ENCODE data around the gene SGTA.

SGTA gene

DNA sequence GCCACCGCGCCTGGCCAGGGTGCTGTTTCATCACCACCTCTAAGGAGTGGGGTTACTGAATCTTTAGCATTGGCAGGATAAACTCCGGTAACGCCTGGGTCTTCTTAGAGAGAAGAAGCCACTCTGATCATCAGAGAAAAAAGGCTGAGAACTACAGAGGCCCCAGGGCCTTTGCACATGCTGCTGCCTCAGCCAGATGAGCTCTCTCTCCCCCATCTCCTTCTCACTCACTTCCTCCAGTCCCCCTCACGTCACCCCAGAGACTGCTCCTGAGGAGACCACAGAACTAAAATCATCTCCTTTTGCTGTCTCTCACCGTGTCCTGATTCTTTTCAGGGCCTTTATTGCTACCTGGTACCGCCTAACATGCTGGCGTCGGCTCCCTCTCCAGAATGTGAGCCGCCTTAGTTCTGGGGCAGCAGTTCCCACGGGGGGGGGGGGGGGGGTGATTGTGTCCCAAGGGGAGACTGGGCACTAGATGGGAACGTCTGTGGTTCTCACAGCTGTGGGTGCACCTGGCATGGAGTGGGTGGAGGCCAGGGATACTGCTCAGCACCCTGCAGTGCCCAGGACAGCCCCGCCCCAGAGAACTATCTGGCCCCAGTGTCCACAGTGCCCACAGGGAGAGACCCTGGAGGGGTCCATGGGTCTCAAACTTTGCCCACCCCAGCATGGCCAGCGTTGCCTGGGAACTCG, 56.8 kb downstream of the SGTA start:
- ChIA-PET CTCF (interaction anchor here (0.7 to 1.9 kb wide), 2 partner anchors 23 to 24 kb away, joined by 3 to 5 read pairs; no protein-coding TSS in a partner anchor), POLR2A (no interaction called here)
- TF ChIP-seq SCRT1 (tag by site-specific recombination; IDR thresholded peaks at IDR 0.05; ENCODE audit: borderline replicate concordance) (no peak), MEIS1 (CRISPR knock-in tag; IDR thresholded peaks at IDR 0.05; ENCODE audit: borderline replicate concordance) (no peak), ZNF658 (tag by site-specific recombination; IDR thresholded peaks at IDR 0.05) (no peak), ZNF623 (tag by site-specific recombination; IDR thresholded peaks at IDR 0.05) (peak; percentile 97), ZNF311 (tag by site-specific recombination; IDR thresholded peaks at IDR 0.05; ENCODE audit: borderline replicate concordance) (no peak), ZNF433 (tag by site-specific recombination; IDR thresholded peaks at IDR 0.05; ENCODE audit: low read depth) (no peak)
- TF ChIP-seq, protein P1, sequence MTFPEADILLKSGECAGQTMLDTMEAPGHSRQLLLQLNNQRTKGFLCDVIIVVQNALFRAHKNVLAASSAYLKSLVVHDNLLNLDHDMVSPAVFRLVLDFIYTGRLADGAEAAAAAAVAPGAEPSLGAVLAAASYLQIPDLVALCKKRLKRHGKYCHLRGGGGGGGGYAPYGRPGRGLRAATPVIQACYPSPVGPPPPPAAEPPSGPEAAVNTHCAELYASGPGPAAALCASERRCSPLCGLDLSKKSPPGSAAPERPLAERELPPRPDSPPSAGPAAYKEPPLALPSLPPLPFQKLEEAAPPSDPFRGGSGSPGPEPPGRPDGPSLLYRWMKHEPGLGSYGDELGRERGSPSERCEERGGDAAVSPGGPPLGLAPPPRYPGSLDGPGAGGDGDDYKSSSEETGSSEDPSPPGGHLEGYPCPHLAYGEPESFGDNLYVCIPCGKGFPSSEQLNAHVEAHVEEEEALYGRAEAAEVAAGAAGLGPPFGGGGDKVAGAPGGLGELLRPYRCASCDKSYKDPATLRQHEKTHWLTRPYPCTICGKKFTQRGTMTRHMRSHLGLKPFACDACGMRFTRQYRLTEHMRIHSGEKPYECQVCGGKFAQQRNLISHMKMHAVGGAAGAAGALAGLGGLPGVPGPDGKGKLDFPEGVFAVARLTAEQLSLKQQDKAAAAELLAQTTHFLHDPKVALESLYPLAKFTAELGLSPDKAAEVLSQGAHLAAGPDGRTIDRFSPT (tag by site-specific recombination; IDR thresholded peaks at IDR 0.05) = 0 out of 2 replicates have a peak, but pooled peaks have one; percentile 11
- TF ChIP-seq, protein P2, sequence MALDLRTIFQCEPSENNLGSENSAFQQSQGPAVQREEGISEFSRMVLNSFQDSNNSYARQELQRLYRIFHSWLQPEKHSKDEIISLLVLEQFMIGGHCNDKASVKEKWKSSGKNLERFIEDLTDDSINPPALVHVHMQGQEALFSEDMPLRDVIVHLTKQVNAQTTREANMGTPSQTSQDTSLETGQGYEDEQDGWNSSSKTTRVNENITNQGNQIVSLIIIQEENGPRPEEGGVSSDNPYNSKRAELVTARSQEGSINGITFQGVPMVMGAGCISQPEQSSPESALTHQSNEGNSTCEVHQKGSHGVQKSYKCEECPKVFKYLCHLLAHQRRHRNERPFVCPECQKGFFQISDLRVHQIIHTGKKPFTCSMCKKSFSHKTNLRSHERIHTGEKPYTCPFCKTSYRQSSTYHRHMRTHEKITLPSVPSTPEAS (tag by site-specific recombination; IDR thresholded peaks at IDR 0.05) = no peak
- Histone ChIP-seq H3K9me3 (ENCODE audit: control insufficient read depth, insufficient read depth, low read depth, low read length) (no peaks in the 10 kb centered on the region), H3K36me3 (ENCODE audit: control insufficient read depth in 2 of 2, insufficient read depth in 1 of 2, low read length in 2 of 2) (no peaks in the 10 kb centered on the region), H3K27ac (ENCODE audit: extremely low read depth, low read depth, low read length) (no peak overlapping the region), H3K4me3 (ENCODE audit: low read depth, low read length) (no peak overlapping the region), H3K4me1 (ENCODE audit: control insufficient read depth, insufficient read depth, low read length) (no peaks in the 10 kb centered on the region)

DNA sequence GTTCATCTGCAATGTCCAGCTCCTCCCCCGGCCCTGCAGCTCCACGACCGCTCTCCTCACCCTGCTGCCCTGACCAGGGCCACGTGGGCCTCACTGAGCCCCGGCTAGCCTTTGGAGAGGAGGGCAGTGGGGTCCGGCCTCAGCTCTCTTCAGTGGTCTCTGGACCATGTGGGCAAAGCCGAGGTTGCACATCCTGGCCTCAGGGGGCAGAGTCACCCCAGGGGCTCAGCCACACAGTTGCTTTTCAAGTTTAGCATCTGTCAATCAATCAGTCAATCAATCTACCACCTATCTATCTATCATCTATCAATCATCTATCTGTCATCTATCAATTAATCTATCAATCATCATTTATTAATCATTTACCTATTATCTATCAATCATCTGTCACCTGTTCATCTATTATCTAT, 58.9 kb downstream of the SGTA start:
- Histone ChIP-seq H3K4me1 (ENCODE audit: control insufficient read depth, insufficient read depth, low read length) (no peaks in the 10 kb centered on the region), H3K36me3 (ENCODE audit: control insufficient read depth in 2 of 2, insufficient read depth in 1 of 2, low read length in 2 of 2) (no peaks in the 10 kb centered on the region), H3K4me3 (ENCODE audit: low read depth, low read length) (no peak overlapping the region), H3K27ac (ENCODE audit: extremely low read depth, low read depth, low read length) (no peak overlapping the region), H3K9me3 (ENCODE audit: control insufficient read depth, insufficient read depth, low read depth, low read length) (no peaks in the 10 kb centered on the region)
- CTCF ChIA-PET = interaction anchor here (0.6 to 1.2 kb wide), 2 partner anchors 76 to 164 kb away, joined by 3 to 6 read pairs; no protein-coding TSS in a partner anchor
- TF ChIP-seq ZNF37A (tag by site-specific recombination; IDR thresholded peaks at IDR 0.05) (no peak), ZNF747 (tag by site-specific recombination; IDR thresholded peaks at IDR 0.05) (no peak), ZNF146 (tag by site-specific recombination; IDR thresholded peaks at IDR 0.05) (no peak), ZNF394 (tag by site-specific recombination; IDR thresholded peaks at IDR 0.05; ENCODE audit: borderline replicate concordance) (no peak), ZFP37 (tag by site-specific recombination; IDR thresholded peaks at IDR 0.05) (no peak), ZXDB (tag by site-specific recombination; IDR thresholded peaks at IDR 0.05) (no peak), ZNF366 (tag by site-specific recombination; conservative IDR thresholded peaks at IDR 0.05) (no peak), ZNF600 (tag by site-specific recombination; IDR thresholded peaks at IDR 0.05) (0 out of 2 replicates have a peak, but pooled peaks have one; percentile 3), BCL11B (tag by site-specific recombination; IDR thresholded peaks at IDR 0.05; ENCODE audit: low read depth) (no peak), ZNF623 (tag by site-specific recombination; IDR thresholded peaks at IDR 0.05) (no peak)
- TF ChIP-seq, protein P3, sequence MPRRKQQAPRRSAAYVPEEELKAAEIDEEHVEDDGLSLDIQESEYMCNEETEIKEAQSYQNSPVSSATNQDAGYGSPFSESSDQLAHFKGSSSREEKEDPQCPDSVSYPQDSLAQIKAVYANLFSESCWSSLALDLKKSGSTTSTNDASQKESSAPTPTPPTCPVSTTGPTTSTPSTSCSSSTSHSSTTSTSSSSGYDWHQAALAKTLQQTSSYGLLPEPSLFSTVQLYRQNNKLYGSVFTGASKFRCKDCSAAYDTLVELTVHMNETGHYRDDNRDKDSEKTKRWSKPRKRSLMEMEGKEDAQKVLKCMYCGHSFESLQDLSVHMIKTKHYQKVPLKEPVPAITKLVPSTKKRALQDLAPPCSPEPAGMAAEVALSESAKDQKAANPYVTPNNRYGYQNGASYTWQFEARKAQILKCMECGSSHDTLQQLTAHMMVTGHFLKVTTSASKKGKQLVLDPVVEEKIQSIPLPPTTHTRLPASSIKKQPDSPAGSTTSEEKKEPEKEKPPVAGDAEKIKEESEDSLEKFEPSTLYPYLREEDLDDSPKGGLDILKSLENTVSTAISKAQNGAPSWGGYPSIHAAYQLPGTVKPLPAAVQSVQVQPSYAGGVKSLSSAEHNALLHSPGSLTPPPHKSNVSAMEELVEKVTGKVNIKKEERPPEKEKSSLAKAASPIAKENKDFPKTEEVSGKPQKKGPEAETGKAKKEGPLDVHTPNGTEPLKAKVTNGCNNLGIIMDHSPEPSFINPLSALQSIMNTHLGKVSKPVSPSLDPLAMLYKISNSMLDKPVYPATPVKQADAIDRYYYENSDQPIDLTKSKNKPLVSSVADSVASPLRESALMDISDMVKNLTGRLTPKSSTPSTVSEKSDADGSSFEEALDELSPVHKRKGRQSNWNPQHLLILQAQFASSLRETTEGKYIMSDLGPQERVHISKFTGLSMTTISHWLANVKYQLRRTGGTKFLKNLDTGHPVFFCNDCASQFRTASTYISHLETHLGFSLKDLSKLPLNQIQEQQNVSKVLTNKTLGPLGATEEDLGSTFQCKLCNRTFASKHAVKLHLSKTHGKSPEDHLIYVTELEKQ (tag by site-specific recombination; IDR thresholded peaks at IDR 0.05; ENCODE audit: borderline replicate concordance) = peak; percentile 78; the same call in 1 of the 2 replicates
- TF ChIP-seq, protein P4, sequence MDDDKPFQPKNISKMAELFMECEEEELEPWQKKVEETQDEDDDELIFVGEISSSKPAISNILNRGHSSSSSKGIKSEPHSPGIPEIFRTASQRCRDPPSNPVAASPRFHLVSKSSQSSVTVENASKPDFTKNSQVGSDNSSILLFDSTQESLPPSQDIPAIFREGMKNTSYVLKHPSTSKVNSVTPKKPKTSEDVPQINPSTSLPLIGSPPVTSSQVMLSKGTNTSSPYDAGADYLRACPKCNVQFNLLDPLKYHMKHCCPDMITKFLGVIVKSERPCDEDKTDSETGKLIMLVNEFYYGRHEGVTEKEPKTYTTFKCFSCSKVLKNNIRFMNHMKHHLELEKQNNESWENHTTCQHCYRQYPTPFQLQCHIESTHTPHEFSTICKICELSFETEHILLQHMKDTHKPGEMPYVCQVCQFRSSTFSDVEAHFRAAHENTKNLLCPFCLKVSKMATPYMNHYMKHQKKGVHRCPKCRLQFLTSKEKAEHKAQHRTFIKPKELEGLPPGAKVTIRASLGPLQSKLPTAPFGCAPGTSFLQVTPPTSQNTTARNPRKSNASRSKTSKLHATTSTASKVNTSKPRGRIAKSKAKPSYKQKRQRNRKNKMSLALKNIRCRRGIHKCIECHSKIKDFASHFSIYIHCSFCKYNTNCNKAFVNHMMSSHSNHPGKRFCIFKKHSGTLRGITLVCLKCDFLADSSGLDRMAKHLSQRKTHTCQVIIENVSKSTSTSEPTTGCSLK (tag by site-specific recombination; IDR thresholded peaks at IDR 0.05) = no peak
- POLR2A ChIA-PET = no interaction called here
